ENCODE results near the gene CAD.
A peak's percentile ranks its signal among the peaks of the same experiment; 100 is the strongest.
"Not testable (repeated sequence)": the region's sequence is repeated elsewhere in the genome, so short reads cannot be mapped to it uniquely, and the experiment has no call there.

CAD gene

GRCh38 chr2:27261241-27261925 is 44.2 kb downstream of the CAD start:
- no peak for DNase-seq

GRCh38 chr2:27261926-27262298 is 44.7 kb downstream of the CAD start:
- no peak for DNase-seq

GRCh38 chr2:27262379-27263286 is 45.5 kb downstream of the CAD start, which contains the start of gene SLC30A3:
Gene SLC30A3 (minus strand): TSS chr2:27263047. CDS start chr2:27262906, 141 bp downstream.
- no peak for DNase-seq

DNA sequence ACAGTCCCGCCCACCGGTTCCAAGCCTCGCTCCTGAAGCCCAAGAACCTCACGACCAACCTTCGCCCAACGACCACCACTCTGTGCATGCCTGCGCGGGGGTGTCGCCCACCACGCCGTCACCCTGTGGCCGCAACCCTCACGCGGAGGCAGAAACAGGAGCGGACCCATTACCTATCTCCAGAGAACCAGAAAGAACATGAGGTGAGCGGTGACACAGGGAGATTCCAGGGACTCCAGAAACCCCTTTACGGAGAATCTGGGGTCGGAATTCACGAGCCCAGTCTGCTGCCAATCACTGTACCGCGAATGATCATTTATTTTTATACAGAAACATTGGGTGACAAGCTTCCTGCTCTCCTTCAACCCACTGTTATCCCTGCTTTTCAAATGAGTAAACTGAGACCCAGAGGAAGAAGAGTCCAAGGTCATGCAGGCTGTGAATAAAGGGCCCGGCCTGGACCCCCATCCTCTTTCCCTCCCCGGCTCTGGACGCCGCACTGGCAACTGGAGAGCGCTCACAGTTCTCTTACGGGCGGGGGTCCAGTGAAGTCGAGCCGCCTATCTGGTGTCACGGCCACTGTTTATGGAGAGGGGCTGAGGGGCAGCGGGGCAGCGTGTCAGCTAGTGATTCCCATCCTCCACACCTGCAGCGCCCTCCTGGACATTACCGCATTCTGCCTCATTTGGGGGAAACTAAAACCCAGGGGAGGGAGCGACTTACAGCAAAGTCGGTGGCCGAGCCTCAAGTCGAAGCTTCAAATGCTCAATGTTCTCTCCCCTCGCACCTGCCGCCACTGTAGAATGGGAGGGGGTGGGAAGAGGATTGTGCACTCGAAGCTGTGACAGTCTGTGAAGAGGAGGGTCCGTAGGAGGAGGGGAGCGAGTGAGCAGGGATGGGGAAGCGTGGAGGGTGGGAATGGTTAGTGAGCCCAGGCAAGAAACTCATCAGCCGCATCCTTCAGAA is 46.4 kb downstream of the CAD start:
- DNase-seq: no peak

GRCh38 chr2:27264253-27264752 is 47.1 kb downstream of the CAD start:
- DNase-seq: no peak

GRCh38 chr2:27264753-27265535 is 47.8 kb downstream of the CAD start:
- peak; percentile 5 for DNase-seq

DNA sequence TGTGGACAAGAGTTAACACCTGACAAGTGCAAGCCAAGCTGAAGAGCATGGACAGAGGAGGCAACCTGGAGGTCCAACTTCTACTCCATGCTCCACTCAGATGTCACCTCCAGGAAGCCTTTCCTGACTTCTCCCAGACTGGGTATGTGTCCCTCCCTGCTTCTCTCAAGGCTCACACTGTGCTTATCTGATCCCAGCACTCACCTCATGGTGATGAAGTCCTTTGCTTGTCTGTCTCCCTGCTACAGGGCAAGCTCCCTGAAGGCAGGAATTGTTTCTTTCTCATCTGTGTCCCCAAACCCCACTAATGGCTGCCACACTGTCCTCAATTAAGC is 48.3 kb downstream of the CAD start:
- DNase-seq: no peak

GRCh38 chr2:27268296-27268695 is 51.1 kb downstream of the CAD start:
- DNase-seq: not testable (repeated sequence)

GRCh38 chr2:27270131-27270530 is 53.0 kb downstream of the CAD start:
- no peak for DNase-seq

DNA sequence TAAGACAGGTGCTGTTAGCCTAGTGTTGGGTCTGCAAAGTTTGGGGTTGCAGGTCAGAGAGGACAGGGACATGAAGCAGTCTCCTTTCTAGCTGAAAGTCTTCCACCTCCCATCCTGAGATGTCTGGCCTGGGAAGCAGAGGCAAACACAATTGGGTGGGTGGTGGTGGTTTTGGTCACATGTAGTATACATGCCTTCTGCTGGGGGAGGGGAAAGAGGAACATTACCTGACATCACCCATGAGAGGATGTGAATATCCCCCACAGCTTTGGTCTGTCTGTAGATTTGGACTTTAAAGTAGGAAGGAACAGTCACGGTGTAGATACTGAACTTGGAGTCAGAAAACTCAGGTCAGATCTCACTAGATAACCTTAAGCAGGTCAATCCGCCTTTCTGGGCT is 53.5 kb downstream of the CAD start:
- no peak for DNase-seq

DNA sequence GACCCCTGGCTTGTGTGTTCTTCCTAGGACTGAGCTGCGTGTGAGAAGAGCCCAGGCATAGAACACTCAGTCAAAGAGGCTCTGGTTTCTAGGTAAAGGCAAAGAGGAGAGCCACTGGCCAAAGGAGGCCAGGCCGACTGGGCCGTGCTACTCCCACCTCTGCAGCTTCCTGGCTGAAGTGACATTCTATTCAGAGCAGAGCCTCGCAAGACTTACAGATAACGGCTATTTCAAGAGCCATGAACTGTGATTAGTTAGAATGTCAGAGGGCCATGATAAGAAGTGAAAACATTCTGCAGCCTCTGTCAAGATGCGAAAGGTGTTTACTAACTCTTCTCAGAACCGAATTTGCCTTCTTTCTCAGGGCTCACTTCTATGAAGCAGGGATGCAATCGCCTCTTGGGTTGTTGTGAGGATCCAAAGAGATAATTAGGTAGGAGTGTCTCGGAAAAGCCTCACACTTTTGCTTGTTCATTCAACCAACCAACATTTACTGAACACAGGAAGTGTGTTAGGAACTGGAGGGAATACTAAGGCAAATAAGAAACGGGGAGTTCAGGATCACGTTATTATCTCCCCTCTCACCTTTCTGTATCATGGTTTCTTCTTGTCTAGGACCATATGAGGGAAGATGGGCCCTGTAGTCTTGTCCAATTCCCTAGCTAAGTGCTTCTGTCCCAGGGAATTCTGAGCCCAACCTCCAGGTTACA is 54.6 kb downstream of the CAD start:
- no peak for DNase-seq

GRCh38 chr2:27272537-27273522 is 55.7 kb downstream of the CAD start:
- not testable (repeated sequence) for DNase-seq

GRCh38 chr2:27275211-27276150 is 58.3 kb downstream of the CAD start, which contains the start of gene DNAJC5G:
Gene DNAJC5G (plus strand): TSS chr2:27275433. CDS start chr2:27276729, 1,296 bp downstream.
- DNase-seq: no peak

DNA sequence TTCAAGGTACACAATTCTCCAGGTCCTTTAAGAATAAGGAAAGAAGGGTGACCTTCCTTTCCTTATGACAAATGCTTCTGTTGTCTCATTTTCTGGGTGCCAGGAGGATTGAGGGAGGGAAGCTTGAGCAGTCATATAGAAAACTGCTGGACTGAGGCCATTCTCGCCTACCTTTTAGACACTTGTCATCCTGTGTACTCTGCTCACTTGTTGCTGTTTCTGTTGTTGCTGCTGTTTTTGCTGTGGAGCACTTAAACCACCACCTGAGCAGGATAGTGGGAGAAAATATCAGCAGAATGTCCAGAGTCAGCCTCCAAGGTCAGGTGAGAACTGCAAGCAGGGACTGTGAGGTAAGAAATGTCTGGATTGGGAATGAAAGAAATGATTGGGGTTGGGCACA is 60.8 kb downstream of the CAD start:
- DNase-seq: no peak

GRCh38 chr2:27280826-27281225 is 63.7 kb downstream of the CAD start:
- no peak for DNase-seq

- no peak for DNase-seq
Measured at GRCh38 chr2:27281442-27281841, 64.3 kb downstream of the CAD start.

DNA sequence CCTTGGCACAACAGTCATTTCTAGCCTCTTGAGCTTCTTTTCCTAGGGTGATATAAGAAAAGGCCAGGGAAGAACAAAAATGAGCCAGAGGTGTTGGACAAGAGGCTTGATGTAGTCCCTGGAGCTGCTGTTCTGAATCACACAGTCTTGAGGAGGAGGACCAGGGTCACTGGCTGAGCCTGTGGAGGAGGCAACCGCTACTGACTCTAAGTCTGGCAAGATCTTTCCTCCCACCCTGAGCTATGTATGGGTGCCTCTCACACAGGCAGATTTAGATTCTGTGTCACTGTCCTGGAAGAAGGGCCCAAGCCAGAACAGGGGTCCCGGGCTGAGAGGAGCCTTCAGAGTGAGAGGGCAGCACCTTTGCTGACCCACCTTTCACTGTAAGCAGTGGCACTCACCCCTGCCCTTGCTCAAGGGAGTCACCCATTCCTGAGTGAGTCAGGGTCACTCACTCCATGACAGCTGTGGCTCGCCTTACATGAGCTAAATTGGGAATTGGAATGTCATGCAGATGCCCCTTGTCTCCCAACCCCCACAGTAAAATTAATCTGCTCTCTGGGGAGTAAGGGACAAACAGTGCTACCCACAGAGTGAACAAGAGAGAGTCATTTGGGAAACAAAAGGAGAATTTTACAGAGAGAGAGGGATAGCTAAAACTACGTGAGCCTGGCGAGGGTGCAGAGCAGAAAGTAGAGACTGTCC is 64.8 kb downstream of the CAD start, which contains the start of gene TRIM54:
Gene TRIM54, plus strand, starts transcription at position 575 of the 705 bp plus-strand sequence. CDS start 303 bp downstream, outside the sequence.
- DNase-seq: no peak

- no peak for DNase-seq
Measured at GRCh38 chr2:27282892-27283291, 65.7 kb downstream of the CAD start.

Measured in NCI-H1436 treated with DMSO at 0.1 percent for 48 hours (cell line).